ENCODE results near the gene PPP3CA.

GRCh38 chr4:101347557-101348366, 436 bp upstream of the PPP3CA start:
- TF ChIP-seq CTCF (conservative IDR thresholded peaks at IDR 0.05 in 1 of 2, IDR thresholded peaks at IDR 0.05 in 1 of 2; ENCODE audit: low read depth in 1 of 2, low read length in 2 of 2): no peak
- TF ChIP-seq EZH2 (IDR thresholded peaks at IDR 0.05; ENCODE audit: low read length, missing control alignments): no peak
